HG02870 (cell line): ENCODE data around the gene NBEAL2.

ENCODE experiments used
- ATAC-seq: cut with Tn5 transposase; IDR thresholded peaks from one replicate; pipeline ENCODE4 v1.9.1; 2021; ENCODE audit warnings: mild to moderate bottlenecking, moderate library complexity; ENCODE audit not compliant: unreplicated experiment

NBEAL2 gene

GRCh38 chr3:46998121-46998851, 18.8 kb downstream of the NBEAL2 start:
- no peak for ATAC-seq

DNA sequence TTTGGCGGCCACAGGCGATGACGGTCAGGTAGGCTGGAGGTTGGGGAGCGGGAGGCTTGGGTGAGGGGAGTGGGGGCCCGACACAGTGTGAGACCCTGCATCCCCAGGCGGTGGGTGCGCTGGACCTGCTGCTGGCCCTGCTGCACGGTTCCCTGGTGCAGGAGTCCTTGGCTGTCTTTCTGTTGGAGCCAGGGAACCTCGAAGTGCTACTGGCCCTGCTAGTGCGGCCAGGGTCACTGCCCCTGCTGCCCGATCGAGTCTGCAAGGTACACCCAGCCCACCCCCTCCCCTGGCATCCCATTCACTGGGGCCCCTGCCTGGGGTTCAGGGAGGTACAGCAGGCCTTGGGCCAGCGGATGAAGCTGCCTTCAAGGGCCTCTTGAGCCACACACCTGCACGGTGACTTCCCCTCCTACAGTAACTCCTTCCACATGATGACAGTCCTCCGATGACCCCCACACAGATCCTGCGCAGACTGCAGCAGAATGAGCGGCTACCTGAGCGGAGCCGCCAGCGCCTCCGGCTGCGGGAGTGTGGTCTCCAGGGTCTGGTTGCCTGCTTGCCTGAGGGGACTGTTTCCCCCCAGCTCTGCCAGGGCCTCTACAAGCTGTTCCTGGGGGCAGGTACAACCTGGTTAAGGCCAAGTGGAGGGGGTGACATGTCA, 19.5 kb downstream of the NBEAL2 start:
- ATAC-seq, result no peak

- ATAC-seq, result no peak
Measured at GRCh38 chr3:46999516-47000197, 20.2 kb downstream of the NBEAL2 start.

GRCh38 chr3:47000198-47000815, 20.8 kb downstream of the NBEAL2 start:
- ATAC-seq, result no peak

DNA sequence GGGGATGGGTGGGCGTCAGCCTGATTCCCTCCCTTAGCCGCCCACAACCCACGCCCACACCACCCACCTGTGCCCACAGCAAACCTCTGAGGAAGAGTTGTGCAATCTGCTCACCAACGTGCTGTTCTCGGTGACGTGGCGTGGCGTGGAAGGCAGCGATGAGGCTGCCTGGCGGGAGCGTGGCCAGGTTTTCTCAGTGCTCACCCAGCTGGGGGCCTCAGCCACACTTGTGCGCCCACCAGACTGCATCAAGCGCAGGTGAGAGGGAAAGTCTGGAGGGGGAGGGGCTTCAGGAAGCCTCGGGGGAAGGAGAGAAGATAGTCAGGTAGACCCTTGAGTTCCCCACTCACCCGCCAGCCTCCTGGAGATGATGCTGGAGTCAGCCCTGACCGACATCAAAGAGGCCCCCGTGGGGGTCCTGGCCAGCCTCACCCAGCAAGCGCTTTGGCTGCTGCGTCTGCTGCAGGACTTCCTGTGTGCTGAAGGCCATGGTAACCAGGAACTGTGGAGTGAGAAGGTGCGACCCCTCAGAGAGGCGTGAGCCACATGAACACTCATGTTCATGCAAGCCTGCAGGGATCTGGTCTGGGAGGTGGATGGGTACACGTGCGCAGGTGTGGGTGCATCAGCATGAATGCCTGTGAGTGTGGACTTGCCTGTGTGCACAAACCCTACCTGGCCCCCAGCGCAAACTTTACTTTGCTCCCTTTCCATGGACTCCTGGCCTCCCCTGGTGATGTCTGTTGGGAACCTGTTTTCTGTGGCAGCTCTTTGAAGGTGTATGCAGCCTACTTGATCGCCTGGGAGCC, 21.7 kb downstream of the NBEAL2 start:
- ATAC-seq, result no peak

DNA sequence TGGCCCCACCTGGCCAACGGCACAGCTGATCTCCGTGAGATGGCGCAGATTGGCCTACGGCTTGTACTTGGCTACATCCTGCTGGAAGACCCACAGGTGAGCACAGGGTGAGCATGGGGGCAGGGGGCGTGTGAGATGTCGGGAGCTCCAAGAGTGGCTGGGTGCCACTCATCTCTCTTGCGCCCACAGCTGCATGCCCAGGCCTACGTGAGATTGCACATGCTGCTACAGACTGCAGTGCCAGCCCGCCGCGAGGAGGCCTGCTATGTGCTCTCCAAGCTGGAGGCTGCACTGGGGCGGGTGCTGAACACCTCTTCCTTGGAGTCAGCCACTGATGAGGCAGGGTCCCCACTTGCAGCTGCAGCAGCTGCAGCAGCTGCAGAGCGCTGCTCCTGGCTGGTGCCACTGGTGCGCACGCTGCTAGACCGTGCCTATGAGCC, 22.3 kb downstream of the NBEAL2 start:
- ATAC-seq, result no peak

DNA sequence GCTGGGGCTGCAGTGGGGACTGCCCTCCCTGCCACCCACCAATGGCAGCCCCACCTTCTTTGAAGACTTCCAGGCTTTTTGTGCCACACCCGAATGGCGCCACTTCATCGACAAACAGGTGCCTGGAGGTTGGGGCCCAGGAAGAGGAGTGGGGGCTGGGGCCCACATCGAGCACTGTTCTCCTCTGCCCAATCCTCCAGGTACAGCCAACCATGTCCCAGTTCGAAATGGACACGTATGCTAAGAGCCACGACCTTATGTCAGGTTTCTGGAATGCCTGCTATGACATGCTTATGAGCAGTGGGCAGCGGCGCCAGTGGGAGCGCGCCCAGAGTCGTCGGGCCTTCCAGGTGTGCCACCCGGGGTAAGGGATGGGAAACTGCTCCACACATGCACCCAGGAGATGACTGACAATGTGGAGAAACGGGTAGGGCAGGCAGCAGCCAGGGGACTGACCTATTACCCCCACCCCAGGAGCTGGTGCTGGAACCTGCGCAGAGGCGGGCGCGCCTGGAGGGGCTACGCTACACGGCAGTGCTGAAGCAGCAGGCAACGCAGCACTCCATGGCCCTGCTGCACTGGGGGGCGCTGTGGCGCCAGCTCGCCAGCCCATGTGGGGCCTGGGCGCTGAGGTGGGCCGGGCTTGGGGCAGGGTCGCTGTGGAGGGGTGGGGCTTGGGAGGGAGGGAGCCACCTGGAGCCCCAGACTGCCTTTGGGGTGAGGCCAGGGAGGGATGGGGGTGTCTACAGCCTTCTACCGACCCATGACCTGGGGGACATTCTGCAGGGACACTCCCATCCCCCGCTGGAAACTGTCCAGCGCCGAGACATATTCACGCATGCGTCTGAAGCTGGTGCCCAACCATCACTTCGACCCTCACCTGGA, 22.9 kb downstream of the NBEAL2 start:
- no peak for ATAC-seq

DNA sequence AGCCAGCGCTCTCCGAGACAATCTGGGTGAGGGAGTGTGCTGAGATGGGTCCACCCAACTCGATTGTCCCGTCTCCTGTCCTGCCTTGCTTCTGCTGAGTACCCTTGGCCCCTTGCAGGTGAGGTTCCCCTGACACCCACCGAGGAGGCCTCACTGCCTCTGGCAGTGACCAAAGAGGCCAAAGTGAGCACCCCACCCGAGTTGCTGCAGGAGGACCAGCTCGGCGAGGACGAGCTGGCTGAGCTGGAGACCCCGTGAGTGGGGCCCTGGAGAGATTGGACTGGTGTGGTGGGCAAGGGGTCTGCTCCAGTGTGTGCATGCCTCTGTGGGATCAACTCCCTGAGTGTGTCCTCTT, 23.6 kb downstream of the NBEAL2 start:
- no peak for ATAC-seq

DNA sequence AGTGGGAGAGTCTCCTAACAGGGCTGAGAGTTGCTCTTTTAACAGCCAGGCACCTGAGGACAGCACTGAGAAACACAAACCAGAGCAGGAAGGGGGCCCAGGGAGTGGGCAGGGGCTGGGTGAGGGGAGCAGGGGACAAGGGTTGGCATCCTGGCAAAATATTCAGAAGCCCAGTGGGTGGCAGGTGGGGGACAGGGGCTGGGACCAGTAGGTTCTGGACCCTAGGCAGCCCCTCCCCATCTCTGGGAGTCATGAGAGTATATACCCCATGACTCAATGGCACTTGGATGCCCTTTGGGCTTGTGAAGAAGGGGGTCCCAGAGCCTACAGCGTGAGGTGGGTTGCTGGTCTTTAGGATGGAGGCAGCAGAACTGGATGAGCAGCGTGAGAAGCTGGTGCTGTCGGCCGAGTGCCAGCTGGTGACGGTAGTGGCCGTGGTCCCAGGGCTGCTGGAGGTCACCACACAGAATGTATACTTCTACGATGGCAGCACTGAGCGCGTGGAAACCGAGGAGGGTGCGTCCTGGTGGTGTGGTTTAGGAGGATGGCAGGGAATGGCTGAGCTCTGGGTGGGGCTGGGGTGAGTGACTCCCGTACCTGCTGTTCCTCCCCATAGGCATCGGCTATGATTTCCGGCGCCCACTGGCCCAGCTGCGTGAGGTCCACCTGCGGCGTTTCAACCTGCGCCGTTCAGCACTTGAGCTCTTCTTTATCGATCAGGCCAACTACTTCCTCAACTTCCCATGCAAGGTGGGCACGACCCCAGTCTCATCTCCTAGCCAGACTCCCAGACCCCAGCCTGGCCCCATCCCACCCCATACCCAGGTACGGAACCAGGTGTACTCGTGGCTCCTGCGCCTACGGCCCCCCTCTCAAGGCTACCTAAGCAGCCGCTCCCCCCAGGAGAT, 24.2 kb downstream of the NBEAL2 start:
- no peak for ATAC-seq

- no peak for ATAC-seq
Measured at GRCh38 chr3:47004369-47005211, 25.1 kb downstream of the NBEAL2 start.

DNA sequence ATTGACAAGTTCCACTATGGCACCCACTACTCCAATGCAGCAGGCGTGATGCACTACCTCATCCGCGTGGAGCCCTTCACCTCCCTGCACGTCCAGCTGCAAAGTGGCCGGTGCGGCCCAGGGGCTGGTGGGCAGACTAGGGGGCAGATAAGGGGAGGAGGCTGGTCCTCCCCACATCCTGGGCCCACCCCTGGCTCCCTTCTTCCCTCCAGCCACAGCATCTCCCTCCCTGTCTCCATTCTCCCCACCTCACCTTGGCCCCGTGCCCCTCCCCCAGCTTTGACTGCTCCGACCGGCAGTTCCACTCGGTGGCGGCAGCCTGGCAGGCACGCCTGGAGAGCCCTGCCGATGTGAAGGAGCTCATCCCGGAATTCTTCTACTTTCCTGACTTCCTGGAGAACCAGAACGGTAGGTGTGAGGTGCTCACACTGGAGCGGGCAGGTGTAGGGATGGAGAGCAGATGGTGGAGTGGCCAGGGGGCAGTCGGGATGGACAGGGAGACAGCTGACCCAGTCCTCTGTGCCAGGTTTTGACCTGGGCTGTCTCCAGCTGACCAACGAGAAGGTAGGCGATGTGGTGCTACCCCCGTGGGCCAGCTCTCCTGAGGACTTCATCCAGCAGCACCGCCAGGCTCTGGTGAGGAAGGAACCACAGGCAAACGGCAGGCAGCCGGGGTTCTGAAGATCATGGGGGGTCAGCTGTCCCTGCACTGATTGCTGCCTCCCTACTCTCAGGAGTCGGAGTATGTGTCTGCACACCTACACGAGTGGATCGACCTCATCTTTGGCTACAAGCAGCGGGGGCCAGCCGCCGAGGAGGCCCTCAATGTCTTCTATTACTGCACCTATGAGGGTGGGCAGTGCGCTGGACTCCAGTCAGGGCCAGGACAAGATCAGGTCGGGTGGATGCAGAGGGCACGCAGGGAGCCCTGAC, 26.0 kb downstream of the NBEAL2 start:
- ATAC-seq, result no peak

DNA sequence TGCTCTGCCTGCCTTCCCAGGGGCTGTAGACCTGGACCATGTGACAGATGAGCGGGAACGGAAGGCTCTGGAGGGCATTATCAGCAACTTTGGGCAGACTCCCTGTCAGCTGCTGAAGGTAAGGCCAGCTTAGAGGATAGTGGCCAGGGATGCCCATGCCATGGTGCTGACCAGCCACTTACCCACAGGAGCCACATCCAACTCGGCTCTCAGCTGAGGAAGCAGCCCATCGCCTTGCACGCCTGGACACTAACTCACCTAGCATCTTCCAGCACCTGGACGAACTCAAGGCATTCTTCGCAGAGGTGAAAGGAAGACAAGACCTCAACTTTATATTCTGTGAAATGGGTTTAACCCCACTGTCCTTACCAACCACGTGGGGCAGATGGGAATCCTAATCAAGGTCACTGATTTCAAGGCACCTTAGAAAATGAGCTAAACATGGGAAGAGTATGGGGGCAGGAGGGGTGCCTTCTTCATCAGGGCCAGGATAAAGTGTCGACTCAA, 26.7 kb downstream of the NBEAL2 start:
- ATAC-seq, result no peak

DNA sequence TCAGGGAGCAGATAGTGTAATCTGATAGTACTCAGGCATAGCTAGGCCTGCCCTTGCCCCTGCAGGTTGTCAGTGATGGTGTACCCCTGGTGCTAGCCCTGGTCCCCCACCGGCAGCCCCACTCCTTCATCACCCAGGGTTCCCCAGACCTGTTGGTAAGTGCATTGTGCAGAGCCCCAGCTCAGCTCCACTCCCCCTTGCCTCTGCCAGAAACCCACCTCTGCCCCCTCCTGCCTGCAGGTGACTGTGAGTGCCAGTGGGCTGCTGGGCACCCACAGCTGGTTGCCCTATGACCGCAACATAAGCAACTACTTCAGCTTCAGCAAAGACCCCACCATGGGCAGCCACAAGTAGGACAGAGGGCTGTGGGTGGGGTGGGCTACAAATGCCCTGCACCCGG, 27.5 kb downstream of the NBEAL2 start:
- ATAC-seq, result no peak

DNA sequence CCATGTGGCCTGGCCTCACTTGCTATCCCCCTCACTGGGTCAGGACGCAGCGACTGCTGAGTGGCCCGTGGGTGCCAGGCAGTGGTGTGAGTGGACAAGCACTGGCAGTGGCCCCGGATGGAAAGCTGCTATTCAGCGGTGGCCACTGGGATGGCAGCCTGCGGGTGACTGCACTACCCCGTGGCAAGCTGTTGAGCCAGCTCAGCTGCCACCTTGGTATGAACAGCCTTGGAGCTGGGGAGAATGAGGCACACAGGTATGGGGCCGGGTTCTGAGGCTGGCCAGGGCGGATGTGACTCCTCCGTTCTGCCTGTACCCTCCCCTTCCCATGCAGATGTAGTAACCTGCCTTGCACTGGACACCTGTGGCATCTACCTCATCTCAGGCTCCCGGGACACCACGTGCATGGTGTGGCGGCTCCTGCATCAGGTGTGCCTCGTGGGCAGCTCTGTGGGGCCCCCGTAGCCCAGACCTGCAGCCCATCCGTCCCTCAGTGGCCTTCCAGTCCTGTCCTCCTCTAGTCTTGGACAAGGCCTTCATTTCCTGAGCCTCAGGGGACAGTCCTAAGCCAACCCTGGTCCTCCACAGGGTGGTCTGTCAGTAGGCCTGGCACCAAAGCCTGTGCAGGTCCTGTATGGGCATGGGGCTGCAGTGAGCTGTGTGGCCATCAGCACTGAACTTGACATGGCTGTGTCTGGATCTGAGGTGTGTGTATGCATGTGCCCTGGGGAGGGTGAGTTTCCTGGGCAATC, 28.2 kb downstream of the NBEAL2 start:
- ATAC-seq, result no peak

GRCh38 chr3:47008234-47008796, 28.8 kb downstream of the NBEAL2 start:
- ATAC-seq, result no peak

- no peak for ATAC-seq
Measured at GRCh38 chr3:47008851-47009224, 29.4 kb downstream of the NBEAL2 start.
